Inflammatory macrophage treated with lipopolysaccharide for 1 hour (primary cell): ENCODE results near the gene FEM1A.
A peak's percentile ranks its signal among the peaks of the same experiment; 100 is the strongest.
"Not testable (repeated sequence)": the region's sequence is repeated elsewhere in the genome, so short reads cannot be mapped to it uniquely, and the experiment has no call there.

Experiments used
- DNase-seq, 2 donors: peaks; one replicate each; pipeline ENCODE4 v3.0.0-alpha.2; 2020 to 2022

FEM1A gene

GRCh38 chr19:4791183-4792018 lies at the start of gene FEM1A:
Gene FEM1A (plus strand): TSS chr19:4791734. CDS start chr19:4791855, 121 bp downstream.
- DNase-seq = peak; percentile 100

GRCh38 chr19:4742723-4743646 lies 48.5 kb upstream of the FEM1A start:
- no peak for DNase-seq

- peak; percentile 56 to 63 for DNase-seq
Observed at GRCh38 chr19:4744451-4745174, 46.9 kb upstream of the FEM1A start.

GRCh38 chr19:4745175-4745574 lies 46.4 kb upstream of the FEM1A start:
- not testable (repeated sequence) for DNase-seq

GRCh38 chr19:4745986-4746385 lies 45.5 kb upstream of the FEM1A start:
- DNase-seq = no peak

- DNase-seq = no peak
Observed at GRCh38 chr19:4748185-4748584, 43.3 kb upstream of the FEM1A start.

GRCh38 chr19:4748589-4748988 lies 42.9 kb upstream of the FEM1A start:
- no peak for DNase-seq

- DNase-seq = no peak
Observed at GRCh38 chr19:4749870-4750590, 41.5 kb upstream of the FEM1A start.

- DNase-seq = peak in 1 of 2 donors; percentile 20
Observed at GRCh38 chr19:4754248-4754647, 37.3 kb upstream of the FEM1A start.

GRCh38 chr19:4755459-4755858 lies 36.1 kb upstream of the FEM1A start:
- no peak for DNase-seq

- DNase-seq = no peak
Observed at GRCh38 chr19:4758082-4758481, 33.5 kb upstream of the FEM1A start.

GRCh38 chr19:4758659-4759058 lies 32.9 kb upstream of the FEM1A start:
- no peak for DNase-seq

GRCh38 chr19:4759388-4760284 lies 31.9 kb upstream of the FEM1A start:
- peak; percentile 85 to 90 for DNase-seq

GRCh38 chr19:4760285-4760650 lies 31.3 kb upstream of the FEM1A start:
- no peak for DNase-seq

- no peak for DNase-seq
Observed at GRCh38 chr19:4763021-4763420, 28.5 kb upstream of the FEM1A start.

- DNase-seq = no peak
Observed at GRCh38 chr19:4764393-4764660, 27.2 kb upstream of the FEM1A start.

- DNase-seq = peak; percentile 53 to 77
Observed at GRCh38 chr19:4768934-4769777, 22.4 kb upstream of the FEM1A start.

GRCh38 chr19:4772566-4772965 lies 19.0 kb upstream of the FEM1A start:
- DNase-seq = no peak

GRCh38 chr19:4773047-4773640 lies 18.4 kb upstream of the FEM1A start:
- DNase-seq = no peak

GRCh38 chr19:4774136-4774535 lies 17.4 kb upstream of the FEM1A start:
- DNase-seq = no peak
